Tibial nerve (tissue), 4 donors: Measurements from ENCODE around the gene HDGF. TPM values are rescaled to one million over a fixed set of nuclear protein-coding genes. Genes with fewer than 3 reads are reported as not detected.

Source experiments
- DNase-seq, 2 donors: peaks; one replicate each; pipeline ENCODE4 v3.0.0-alpha.2; 2019; ENCODE audit warnings: low spot score in 2 of 2
- H3K27ac ChIP-seq, 4 donors: fragments of 200-600 bp; sonication (generic) in 3 of 4; one replicate each; pipeline ENCODE4 v1.5.1; 2017 to 2019; ENCODE audit warnings: mild to moderate bottlenecking in 1 of 4
- H3K27me3 ChIP-seq, 2 donors: fragments of 200-600 bp; sonication (generic) in 1 of 2; one replicate each; pipeline versions ENCODE4 v1.5.1 to v1.6.0; 2017 to 2019
- H3K36me3 ChIP-seq, 3 donors: fragments of 200-600 bp; sonication (generic); one replicate each; pipeline ENCODE4 v1.5.1; 2018 to 2019
- H3K4me1 ChIP-seq, 4 donors: fragments of 200-600 bp; sonication (generic) in 3 of 4; one replicate each; pipeline ENCODE4 v1.5.1; 2017 to 2019
- H3K4me3 ChIP-seq, 4 donors: fragments of 200-600 bp; sonication (generic) in 3 of 4; one replicate each; pipeline ENCODE4 v1.5.1; 2017 to 2019; ENCODE audit warnings: mild to moderate bottlenecking in 1 of 4, moderate library complexity in 1 of 4
- H3K9me3 ChIP-seq, 4 donors: fragments of 200-600 bp; sonication (generic) in 3 of 4; one replicate each; pipeline ENCODE4 v1.5.1; 2017 to 2019
- CTCF ChIP-seq, 5 experiments: fragments of 200-600 bp in 3 of 5; fragments of 450-650 bp in 2 of 5; sonication (generic) in 3 of 5; IDR thresholded peaks; one replicate each; pipeline ENCODE4 v1.5.1; 2016 to 2019; ENCODE audit warnings: antibody characterized with exemption in 5 of 5, mild to moderate bottlenecking in 3 of 5, moderate library complexity in 2 of 5
- EP300 ChIP-seq, 2 donors: sonication (generic); formaldehyde crosslinking; IDR thresholded peaks; one replicate each; pipeline ENCODE4 v1.6.1; 2017; ENCODE audit warnings: antibody characterized with exemption in 2 of 2, mild to moderate bottlenecking in 1 of 2
- POLR2A ChIP-seq, 2 donors: fragments of 450-650 bp; IDR thresholded peaks; one replicate each; pipeline ENCODE4 v1.6.1; 2017; ENCODE audit warnings: antibody characterized with exemption in 2 of 2, mild to moderate bottlenecking in 2 of 2, moderate library complexity in 2 of 2
- WGBS, 2 donors: methylation state at CpG; one replicate each; pipeline ENCODE4 v1.1.5; 2018; 5-methylcytosine and 5-hydroxymethylcytosine counted together
- total RNA-seq, 4 donors: library from RNA; depleted of rRNA; stranded (reverse); fragments of >200 nt; gene quantifications; one replicate each; pipeline ENCODE4 v1.1.0, GENCODE V29; 2016

HDGF gene
- total RNA-seq, 4 donors from 2014 or later = 120 to 177 (median 157) TPM

- Histone ChIP-seq H3K27me3 (no peaks in the 10 kb centered on the region), H3K36me3 (peaks cover 0 to 42% (median 0%) of the 10 kb centered on the region in 3 donors), H3K4me3 (no peak overlapping the region), H3K4me1 (peaks cover 0 to 28% (median 5%) of the 10 kb centered on the region in 4 donors), H3K27ac (peak overlapping the region in 1 of 4 donors; percentile 3), H3K9me3 (no peaks in the 10 kb centered on the region)
- no peak for TF ChIP-seq CTCF (IDR thresholded peaks at IDR 0.05)
- TF ChIP-seq POLR2A (IDR thresholded peaks at IDR 0.05) = no peak
- no peak for TF ChIP-seq EP300 (IDR thresholded peaks at IDR 0.05)
- DNase-seq = no peak
These were observed 30.2 kb upstream of the HDGF start for GRCh38 chr1:156781585-156782186.

GRCh38 chr1:156777573-156777972, 26.1 kb upstream of the HDGF start:
- H3K4me3 ChIP-seq = no peak overlapping the region
- H3K27me3 ChIP-seq = no peaks in the 10 kb centered on the region
- no peak for DNase-seq
- 61 to 65% methylated on average over 1 of the region's 1 CpG for WGBS, 2 donors
- TF ChIP-seq POLR2A (IDR thresholded peaks at IDR 0.05) (no peak), CTCF (IDR thresholded peaks at IDR 0.05) (no peak), EP300 (IDR thresholded peaks at IDR 0.05) (no peak)
- no peaks in the 10 kb centered on the region for H3K9me3 ChIP-seq
- H3K36me3 ChIP-seq = peaks cover 0 to 5% (median 0%) of the 10 kb centered on the region in 3 donors
- H3K4me1 ChIP-seq = peaks cover 0 to 49% (median 15%) of the 10 kb centered on the region in 4 donors
- no peak overlapping the region for H3K27ac ChIP-seq

GRCh38 chr1:156776942-156777341, 25.5 kb upstream of the HDGF start:
- Histone ChIP-seq H3K27me3 (no peaks in the 10 kb centered on the region), H3K9me3 (no peaks in the 10 kb centered on the region), H3K4me1 (peaks cover 0 to 50% (median 19%) of the 10 kb centered on the region in 4 donors), H3K36me3 (no peaks in the 10 kb centered on the region), H3K4me3 (no peak overlapping the region), H3K27ac (no peak overlapping the region)
- 63 to 71% methylated on average over 4 of the region's 4 CpGs for WGBS, 2 donors
- no peak for DNase-seq
- TF ChIP-seq CTCF (IDR thresholded peaks at IDR 0.05) (no peak), EP300 (IDR thresholded peaks at IDR 0.05) (no peak), POLR2A (IDR thresholded peaks at IDR 0.05) (no peak)

GRCh38 chr1:156775799-156776198, 24.3 kb upstream of the HDGF start:
- TF ChIP-seq POLR2A (IDR thresholded peaks at IDR 0.05) (no peak), CTCF (IDR thresholded peaks at IDR 0.05) (no peak), EP300 (IDR thresholded peaks at IDR 0.05) (no peak)
- Histone ChIP-seq H3K4me3 (no peak overlapping the region), H3K36me3 (peaks cover 0 to 4% (median 0%) of the 10 kb centered on the region in 3 donors), H3K4me1 (peaks cover 0 to 52% (median 20%) of the 10 kb centered on the region in 4 donors), H3K9me3 (no peaks in the 10 kb centered on the region), H3K27me3 (no peaks in the 10 kb centered on the region), H3K27ac (no peak overlapping the region)
- WGBS, 2 donors = 83 to 84% methylated on average over 5 of the region's 5 CpGs
- no peak for DNase-seq

GRCh38 chr1:156773607-156774006, 22.1 kb upstream of the HDGF start:
- H3K27me3 ChIP-seq = no peaks in the 10 kb centered on the region
- no peak overlapping the region for H3K4me3 ChIP-seq
- H3K36me3 ChIP-seq = peaks cover 0 to 10% (median 0%) of the 10 kb centered on the region in 3 donors
- 80 to 89% methylated on average over 3 of the region's 3 CpGs for WGBS, 2 donors
- no peaks in the 10 kb centered on the region for H3K9me3 ChIP-seq
- H3K4me1 ChIP-seq = peaks cover 0 to 74% (median 38%) of the 10 kb centered on the region in 4 donors
- TF ChIP-seq CTCF (IDR thresholded peaks at IDR 0.05) (no peak), EP300 (IDR thresholded peaks at IDR 0.05) (no peak), POLR2A (IDR thresholded peaks at IDR 0.05) (no peak)
- DNase-seq = no peak
- no peak overlapping the region for H3K27ac ChIP-seq
